ENCODE data around the gene DACH1.
"Not testable (repeated sequence)": the region's sequence is repeated elsewhere in the genome, so short reads cannot be mapped to it uniquely, and the experiment has no call there.

Gene DACH1
- total RNA-seq = 0 to 0.66 (median 0) reads per million in 9 experiments

GRCh38 chr13:71867131-71867814, at the start of gene DACH1:
TSS of gene DACH1 (minus strand) at chr13:71867204.
- DNase-seq (no peak), ATAC-seq (replicated peaks) (no peak)
- H3K4me3 Mint-ChIP-seq = peak within 1 kb of the TSS; percentile 43 to 52
- H3K27me3 Mint-ChIP-seq = peaks cover 30 to 45% of the 10 kb centered on the region in 2 donors
- peaks cover 3% of the 10 kb centered on the region in 2 donors for H3K4me1 Mint-ChIP-seq (ENCODE audit: low read depth in 2 of 2)
- peaks cover 4% of the 10 kb centered on the region for H3K36me3 Mint-ChIP-seq (ENCODE audit: insufficient read depth)
- no peak within 1 kb of the TSS for H3K27ac Mint-ChIP-seq
- H3K9me3 Mint-ChIP-seq = peaks cover 0 to 11% of the 10 kb centered on the region in 2 donors

- Mint-ChIP-seq H3K4me3 (no peak overlapping the region), H3K27ac (no peak overlapping the region), H3K9me3 (peaks cover 0 to 2% of the 10 kb centered on the region in 2 donors), H3K4me1 (ENCODE audit: low read depth in 2 of 2) (no peaks in the 10 kb centered on the region), H3K27me3 (no peaks in the 10 kb centered on the region), H3K36me3 (ENCODE audit: insufficient read depth) (no peaks in the 10 kb centered on the region)
- ATAC-seq (replicated peaks) (no peak), DNase-seq (no peak)
Observed at GRCh38 chr13:71913717-71914116, 46.7 kb upstream of the DACH1 start.

GRCh38 chr13:71912524-71912923, 45.5 kb upstream of the DACH1 start:
- H3K27me3 Mint-ChIP-seq = no peaks in the 10 kb centered on the region
- no peaks in the 10 kb centered on the region for H3K4me1 Mint-ChIP-seq (ENCODE audit: low read depth in 2 of 2)
- DNase-seq (no peak), ATAC-seq (replicated peaks) (no peak)
- no peaks in the 10 kb centered on the region for H3K36me3 Mint-ChIP-seq (ENCODE audit: insufficient read depth)
- H3K9me3 Mint-ChIP-seq = peaks cover 0 to under 1% of the 10 kb centered on the region in 2 donors
- H3K4me3 Mint-ChIP-seq = no peak overlapping the region
- H3K27ac Mint-ChIP-seq = no peak overlapping the region

GRCh38 chr13:71906448-71906847, 39.4 kb upstream of the DACH1 start:
- ATAC-seq (replicated peaks) = no peak
- H3K4me3 Mint-ChIP-seq = no peak overlapping the region
- no peak for DNase-seq

GRCh38 chr13:71902676-71903075, 35.7 kb upstream of the DACH1 start:
- Mint-ChIP-seq H3K27ac (no peak overlapping the region), H3K27me3 (no peaks in the 10 kb centered on the region), H3K4me1 (ENCODE audit: low read depth in 2 of 2) (no peaks in the 10 kb centered on the region), H3K36me3 (ENCODE audit: insufficient read depth) (no peaks in the 10 kb centered on the region), H3K9me3 (peaks cover 9 to 17% of the 10 kb centered on the region in 2 donors), H3K4me3 (no peak overlapping the region)
- DNase-seq (no peak), ATAC-seq (replicated peaks) (no peak)

More at GRCh38 chr13:71906448-71906847, 39.4 kb upstream of the DACH1 start:
- no peaks in the 10 kb centered on the region for H3K4me1 Mint-ChIP-seq (ENCODE audit: low read depth in 2 of 2)
- H3K27me3 Mint-ChIP-seq = no peaks in the 10 kb centered on the region
- no peak overlapping the region for H3K27ac Mint-ChIP-seq
- H3K9me3 Mint-ChIP-seq = peaks cover 0 to 7% of the 10 kb centered on the region in 2 donors
- no peaks in the 10 kb centered on the region for H3K36me3 Mint-ChIP-seq (ENCODE audit: insufficient read depth)

- H3K4me1 Mint-ChIP-seq (ENCODE audit: low read depth in 2 of 2); H3K27ac Mint-ChIP-seq; DNase-seq; H3K4me3 Mint-ChIP-seq; H3K27me3 Mint-ChIP-seq; H3K36me3 Mint-ChIP-seq (ENCODE audit: insufficient read depth); ATAC-seq (replicated peaks): not testable (repeated sequence)
- H3K9me3 Mint-ChIP-seq = peaks cover 9 to 21% of the 10 kb centered on the region in 2 donors
Observed at GRCh38 chr13:71893506-71893905, 26.5 kb upstream of the DACH1 start.

- ATAC-seq (replicated peaks) = no peak
- H3K4me1 Mint-ChIP-seq (ENCODE audit: low read depth in 2 of 2) = no peaks in the 10 kb centered on the region
- peaks cover 0 to 2% of the 10 kb centered on the region in 2 donors for H3K9me3 Mint-ChIP-seq
Observed at GRCh38 chr13:71886880-71887279, 19.9 kb upstream of the DACH1 start.

GRCh38 chr13:71882120-71882519, 15.1 kb upstream of the DACH1 start:
- no peak overlapping the region for H3K4me3 Mint-ChIP-seq
- H3K4me1 Mint-ChIP-seq (ENCODE audit: low read depth in 2 of 2) = no peaks in the 10 kb centered on the region
- ATAC-seq (replicated peaks) = no peak
- no peak overlapping the region for H3K27ac Mint-ChIP-seq
- DNase-seq = no peak
- H3K27me3 Mint-ChIP-seq = no peaks in the 10 kb centered on the region
- no peaks in the 10 kb centered on the region for H3K36me3 Mint-ChIP-seq (ENCODE audit: insufficient read depth)
- peaks cover 4 to 5% of the 10 kb centered on the region in 2 donors for H3K9me3 Mint-ChIP-seq

More at GRCh38 chr13:71886880-71887279, 19.9 kb upstream of the DACH1 start:
- H3K27me3 Mint-ChIP-seq = no peaks in the 10 kb centered on the region
- no peak for DNase-seq
- H3K4me3 Mint-ChIP-seq = no peak overlapping the region
- H3K27ac Mint-ChIP-seq = no peak overlapping the region
- H3K36me3 Mint-ChIP-seq (ENCODE audit: insufficient read depth) = no peaks in the 10 kb centered on the region

GRCh38 chr13:71880753-71881541, 13.9 kb upstream of the DACH1 start:
- Mint-ChIP-seq H3K36me3 (ENCODE audit: insufficient read depth) (no peaks in the 10 kb centered on the region), H3K4me1 (ENCODE audit: low read depth in 2 of 2) (no peaks in the 10 kb centered on the region), H3K4me3 (no peak overlapping the region), H3K9me3 (peaks cover 6 to 9% of the 10 kb centered on the region in 2 donors), H3K27me3 (no peaks in the 10 kb centered on the region), H3K27ac (no peak overlapping the region)
- ATAC-seq (replicated peaks) = no peak
- DNase-seq = no peak

- Mint-ChIP-seq H3K27ac (no peak overlapping the region), H3K27me3 (no peaks in the 10 kb centered on the region), H3K4me1 (ENCODE audit: low read depth in 2 of 2) (no peaks in the 10 kb centered on the region), H3K9me3 (peaks cover 6 to 9% of the 10 kb centered on the region in 2 donors), H3K4me3 (no peak overlapping the region), H3K36me3 (ENCODE audit: insufficient read depth) (no peaks in the 10 kb centered on the region)
- DNase-seq (no peak), ATAC-seq (replicated peaks) (no peak)
Observed at GRCh38 chr13:71879808-71880344, 12.9 kb upstream of the DACH1 start.

- no peak for ATAC-seq (replicated peaks)
- H3K27me3 Mint-ChIP-seq = no peaks in the 10 kb centered on the region
- H3K27ac Mint-ChIP-seq = no peak overlapping the region
- no peaks in the 10 kb centered on the region for H3K4me1 Mint-ChIP-seq (ENCODE audit: low read depth in 2 of 2)
- H3K9me3 Mint-ChIP-seq = peaks cover 6 to 11% of the 10 kb centered on the region in 2 donors
- DNase-seq = no peak
- H3K4me3 Mint-ChIP-seq = no peak overlapping the region
- no peaks in the 10 kb centered on the region for H3K36me3 Mint-ChIP-seq (ENCODE audit: insufficient read depth)
Observed at GRCh38 chr13:71879129-71879535, 12.1 kb upstream of the DACH1 start.

GRCh38 chr13:71877256-71877653, 10.3 kb upstream of the DACH1 start:
- ATAC-seq (replicated peaks) = no peak
- no peak for DNase-seq
- Mint-ChIP-seq H3K4me1 (ENCODE audit: low read depth in 2 of 2) (no peaks in the 10 kb centered on the region), H3K27ac (no peak overlapping the region), H3K27me3 (no peaks in the 10 kb centered on the region), H3K9me3 (peaks cover 6 to 11% of the 10 kb centered on the region in 2 donors), H3K36me3 (ENCODE audit: insufficient read depth) (no peaks in the 10 kb centered on the region), H3K4me3 (no peak overlapping the region)

- H3K4me3 Mint-ChIP-seq = no peak overlapping the region
- H3K27ac Mint-ChIP-seq = no peak overlapping the region
- H3K9me3 Mint-ChIP-seq = peaks cover 6 to 11% of the 10 kb centered on the region in 2 donors
- no peak for DNase-seq
- no peaks in the 10 kb centered on the region for H3K4me1 Mint-ChIP-seq (ENCODE audit: low read depth in 2 of 2)
- ATAC-seq (replicated peaks) = no peak
- H3K36me3 Mint-ChIP-seq (ENCODE audit: insufficient read depth) = no peaks in the 10 kb centered on the region
- no peaks in the 10 kb centered on the region for H3K27me3 Mint-ChIP-seq
Observed at GRCh38 chr13:71876648-71877255, 9.7 kb upstream of the DACH1 start.

Data from effector memory CD8-positive, alpha-beta T cell (primary cell).